Vagina (tissue), 2 donors: ENCODE results near the gene CTDSP1.

Experiments used
- CTCF ChIP-seq, 3 experiments: fragments of 450-650 bp in 2 of 3; fragments of 200-600 bp in 1 of 3; sonication (generic) in 1 of 3; IDR thresholded peaks; one replicate each; pipeline ENCODE4 v1.5.1; 2017 to 2019; ENCODE audit warnings: antibody characterized with exemption in 3 of 3, mild to moderate bottlenecking in 2 of 3, moderate library complexity in 2 of 3
- POLR2AphosphoS5 ChIP-seq, 2 donors: sonication (generic); formaldehyde crosslinking; IDR thresholded peaks; one replicate each; pipeline ENCODE4 v1.9.0; 2017; ENCODE audit warnings: antibody characterized with exemption in 2 of 2, mild to moderate bottlenecking in 2 of 2, low read depth in 1 of 2; ENCODE audit not compliant: insufficient read depth in 1 of 2

GRCh38 chr2:218366621-218367414 lies 32.9 kb upstream of the CTDSP1 start:
- TF ChIP-seq POLR2AphosphoS5 (IDR thresholded peaks at IDR 0.05; ENCODE audit: insufficient read depth in 1 of 2, low read depth in 1 of 2): no peak
- TF ChIP-seq CTCF (IDR thresholded peaks at IDR 0.05): no peak
